Activated T-cell treated with anti-CD3 and anti-CD28 coated beads, Interleukin-2, amount 50 U/mL, for 72 hours (primary cell): Measurements from ENCODE around the gene GTF3A. TPM values are rescaled to one million over a fixed set of nuclear protein-coding genes. Genes with fewer than 3 reads are reported as not detected.
A peak's percentile ranks its signal among the peaks of the same experiment; 100 is the strongest.
"Not testable (repeated sequence)": the region's sequence is repeated elsewhere in the genome, so short reads cannot be mapped to it uniquely, and the experiment has no call there.

Experiments used
- ATAC-seq, 2 donors: fragments of 150-1000 bp; cut with Tn5 transposase; replicated peaks in 1 of 2; 2 replicates each; pipeline ENCODE4 v1.10.0; 2021; ENCODE audit warnings: moderate library complexity in 2 of 2, mild to moderate bottlenecking in 1 of 2
- DNase-seq, 2 donors: peaks; one replicate each; pipeline ENCODE4 v3.0.0; 2021 to 2022; ENCODE audit warnings: mixed read lengths in 1 of 2
- H3K27ac Mint-ChIP-seq: one replicate; pipeline ENCODE4 v1.8.0; 2022; ENCODE audit warnings: mild to moderate bottlenecking, moderate library complexity, mixed read lengths
- H3K27me3 Mint-ChIP-seq: one replicate; pipeline ENCODE4 v1.8.0; 2022; ENCODE audit warnings: low read depth, mixed read lengths
- H3K36me3 Mint-ChIP-seq, 2 donors: one replicate each; pipeline ENCODE4 v1.8.0; 2022; ENCODE audit warnings: mixed read lengths in 2 of 2, mild to moderate bottlenecking in 1 of 2; ENCODE audit not compliant: insufficient read depth in 2 of 2
- H3K4me1 Mint-ChIP-seq: one replicate; pipeline ENCODE4 v1.8.0; 2022; ENCODE audit warnings: low read depth, mixed read lengths
- H3K4me3 Mint-ChIP-seq, 2 donors: one replicate each; pipeline ENCODE4 v1.8.0; 2022; ENCODE audit warnings: mild to moderate bottlenecking in 2 of 2, mixed read lengths in 2 of 2, moderate library complexity in 2 of 2
- H3K9me3 Mint-ChIP-seq, 2 donors: one replicate each; pipeline ENCODE4 v1.8.0; 2022; ENCODE audit warnings: mixed read lengths in 2 of 2
- total RNA-seq, 2 donors: library from RNA; stranded (reverse); gene quantifications; one replicate each; pipeline ENCODE4 v1.2.3, GENCODE V29; 2022

GTF3A gene
- total RNA-seq, 2 donors from 2014 or later = 188 to 237 TPM

DNA sequence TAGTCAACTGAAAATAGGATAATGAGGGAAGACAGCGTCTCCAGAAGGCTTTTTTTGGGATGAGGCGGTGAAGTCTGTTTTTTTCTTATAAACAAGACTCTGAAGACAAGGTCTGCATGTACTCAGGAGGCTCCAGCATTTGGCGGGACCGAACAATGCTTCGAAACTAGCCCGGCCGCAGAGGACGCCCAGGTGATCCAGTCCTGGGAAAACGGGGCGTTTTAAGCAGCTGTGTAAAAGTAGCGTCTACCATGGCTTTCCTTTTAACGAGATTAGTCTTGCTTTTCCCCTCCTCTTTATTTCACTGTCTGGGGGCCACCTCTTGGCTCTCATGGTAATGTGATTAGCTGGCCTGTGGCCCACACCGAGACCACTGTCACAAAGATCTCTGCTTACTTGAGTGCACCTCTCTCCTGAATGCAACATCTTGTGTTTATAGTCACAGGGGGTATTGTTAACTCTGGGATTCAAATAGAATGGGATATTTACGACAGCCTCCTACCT lies 29.4 kb upstream of the GTF3A start:
- DNase-seq (no peak), ATAC-seq (no peak)
- no peaks in the 10 kb centered on the region for H3K9me3 Mint-ChIP-seq
- H3K4me1 Mint-ChIP-seq = no peaks in the 10 kb centered on the region
- H3K27me3 Mint-ChIP-seq = no peaks in the 10 kb centered on the region
- H3K27ac Mint-ChIP-seq = no peak overlapping the region
- H3K4me3 Mint-ChIP-seq = no peak overlapping the region
- H3K36me3 Mint-ChIP-seq = no peaks in the 10 kb centered on the region

DNA sequence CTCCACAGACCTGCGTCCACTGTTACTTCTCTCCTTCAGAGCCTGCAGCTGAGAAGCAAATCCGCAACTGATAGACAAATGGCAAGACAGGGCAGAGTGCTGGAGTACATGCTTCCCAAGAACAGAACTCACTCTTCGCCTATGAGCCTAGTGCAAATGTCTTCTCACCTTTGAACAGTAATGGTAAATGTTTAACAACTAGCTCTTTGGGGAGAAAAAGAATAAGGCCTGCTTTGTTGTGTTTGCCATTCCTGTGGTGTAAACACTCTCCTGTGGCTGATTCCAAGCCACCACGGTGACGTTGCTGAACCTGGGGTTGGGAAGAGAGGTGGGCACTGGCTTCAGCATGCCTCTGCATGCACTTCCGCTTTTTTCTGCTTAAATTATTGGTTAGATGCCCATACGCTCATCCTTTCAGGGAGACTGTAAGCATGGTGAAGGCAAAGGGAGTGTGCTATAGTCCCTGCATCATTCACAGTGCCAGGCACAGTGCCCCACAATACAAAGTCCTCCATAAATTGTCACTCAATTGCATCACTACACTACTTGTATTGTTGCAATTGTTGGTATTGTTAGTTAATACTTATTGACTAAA lies 28.1 kb upstream of the GTF3A start:
- ATAC-seq (no peak), DNase-seq (no peak)
- Mint-ChIP-seq H3K4me1 (no peaks in the 10 kb centered on the region), H3K9me3 (no peaks in the 10 kb centered on the region), H3K4me3 (no peak overlapping the region), H3K36me3 (no peaks in the 10 kb centered on the region), H3K27ac (no peak overlapping the region), H3K27me3 (no peaks in the 10 kb centered on the region)

DNA sequence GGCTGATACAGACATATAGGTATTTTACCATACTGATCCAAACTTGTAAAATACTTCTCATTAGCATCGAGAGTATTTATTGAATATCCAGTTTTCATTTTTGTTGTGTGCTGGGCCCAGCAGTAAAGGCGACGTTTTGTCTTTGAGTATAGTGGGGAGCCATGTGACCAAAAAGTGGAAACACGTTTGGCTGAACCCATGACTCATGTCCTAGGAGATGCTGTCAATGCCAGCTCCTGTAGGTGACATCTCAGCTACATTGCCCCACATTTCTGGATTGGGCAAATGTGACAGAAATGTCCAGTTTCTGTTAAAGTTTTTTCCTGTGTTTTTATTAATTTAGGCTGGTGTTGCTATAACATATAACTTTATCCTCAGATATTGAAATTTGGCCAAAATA lies 26.1 kb upstream of the GTF3A start:
- peaks cover 2% of the 10 kb centered on the region for H3K4me1 Mint-ChIP-seq
- no peak for ATAC-seq
- DNase-seq = no peak
- H3K4me3 Mint-ChIP-seq = no peak overlapping the region
- H3K9me3 Mint-ChIP-seq = no peaks in the 10 kb centered on the region
- no peaks in the 10 kb centered on the region for H3K27me3 Mint-ChIP-seq
- H3K36me3 Mint-ChIP-seq = no peaks in the 10 kb centered on the region
- H3K27ac Mint-ChIP-seq = no peak overlapping the region

DNA sequence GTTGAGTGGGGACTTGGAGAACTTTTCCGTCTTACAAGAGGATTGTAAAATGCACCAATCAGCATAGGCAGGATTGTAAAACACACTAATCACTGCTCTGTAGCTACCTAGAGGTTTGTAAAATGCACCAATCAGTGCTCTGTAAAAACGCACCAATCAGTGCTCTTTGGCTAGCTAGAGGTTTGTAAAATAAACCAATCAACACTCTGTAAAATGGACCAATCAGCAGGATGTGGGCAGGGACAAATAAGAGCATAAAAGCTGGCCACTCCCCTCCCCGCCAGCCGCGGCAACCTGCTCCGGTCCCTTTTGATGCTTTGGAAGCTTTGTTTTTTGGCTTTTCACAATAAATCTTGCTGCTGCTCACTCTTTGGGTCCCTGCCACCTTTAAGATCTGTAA lies 24.0 kb upstream of the GTF3A start:
- ATAC-seq, H3K27me3 Mint-ChIP-seq, H3K27ac Mint-ChIP-seq, H3K9me3 Mint-ChIP-seq, DNase-seq, H3K4me1 Mint-ChIP-seq, H3K36me3 Mint-ChIP-seq, H3K4me3 Mint-ChIP-seq: not testable (repeated sequence)

DNA sequence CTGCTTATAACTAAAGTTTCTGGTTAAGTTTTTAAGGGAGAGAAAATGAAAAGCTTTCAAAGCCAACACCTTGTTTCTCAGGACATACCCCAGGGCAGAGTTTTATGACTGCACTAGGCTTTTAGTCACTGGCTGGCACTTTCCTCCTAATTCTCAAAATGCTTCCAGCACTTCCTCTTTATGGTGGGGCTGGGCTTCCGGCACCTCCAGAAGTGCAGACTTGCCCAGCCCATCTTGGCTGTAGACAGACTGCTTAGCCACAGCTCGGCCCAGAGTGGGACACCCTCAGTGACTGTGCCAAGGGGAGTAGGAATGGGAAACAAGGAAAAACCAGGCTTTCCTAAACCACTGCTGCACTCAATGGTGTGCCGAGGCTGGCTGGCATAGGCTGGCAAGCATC lies 23.2 kb upstream of the GTF3A start:
- Mint-ChIP-seq H3K36me3 (no peaks in the 10 kb centered on the region), H3K9me3 (no peaks in the 10 kb centered on the region), H3K27ac (no peak overlapping the region), H3K4me1 (peaks cover 8% of the 10 kb centered on the region), H3K4me3 (no peak overlapping the region), H3K27me3 (no peaks in the 10 kb centered on the region)
- no peak for ATAC-seq
- no peak for DNase-seq

DNA sequence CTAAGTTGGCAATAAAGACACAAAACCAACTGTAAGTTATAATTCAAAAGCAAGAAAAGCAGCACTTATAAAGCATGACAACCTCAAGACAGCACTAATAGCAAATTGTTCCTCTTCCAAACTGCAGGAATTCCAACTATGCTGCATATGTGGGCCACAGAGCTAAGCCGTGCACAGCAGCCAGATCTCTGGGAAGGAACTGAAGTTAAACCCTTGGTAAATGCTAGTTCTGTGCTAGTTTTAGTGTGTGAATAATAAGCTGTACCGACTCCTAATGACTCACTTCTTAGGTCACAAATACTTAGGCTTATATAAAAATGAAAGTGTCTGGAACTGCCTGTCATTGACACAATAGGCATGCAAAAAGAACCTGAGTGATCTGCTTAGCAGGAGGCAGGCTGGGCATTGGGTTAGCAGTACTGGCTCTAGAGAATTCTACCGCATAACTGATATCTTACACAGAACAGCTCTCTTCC lies 21.2 kb upstream of the GTF3A start:
- no peak for DNase-seq
- Mint-ChIP-seq H3K9me3 (no peaks in the 10 kb centered on the region), H3K36me3 (no peaks in the 10 kb centered on the region)

DNA sequence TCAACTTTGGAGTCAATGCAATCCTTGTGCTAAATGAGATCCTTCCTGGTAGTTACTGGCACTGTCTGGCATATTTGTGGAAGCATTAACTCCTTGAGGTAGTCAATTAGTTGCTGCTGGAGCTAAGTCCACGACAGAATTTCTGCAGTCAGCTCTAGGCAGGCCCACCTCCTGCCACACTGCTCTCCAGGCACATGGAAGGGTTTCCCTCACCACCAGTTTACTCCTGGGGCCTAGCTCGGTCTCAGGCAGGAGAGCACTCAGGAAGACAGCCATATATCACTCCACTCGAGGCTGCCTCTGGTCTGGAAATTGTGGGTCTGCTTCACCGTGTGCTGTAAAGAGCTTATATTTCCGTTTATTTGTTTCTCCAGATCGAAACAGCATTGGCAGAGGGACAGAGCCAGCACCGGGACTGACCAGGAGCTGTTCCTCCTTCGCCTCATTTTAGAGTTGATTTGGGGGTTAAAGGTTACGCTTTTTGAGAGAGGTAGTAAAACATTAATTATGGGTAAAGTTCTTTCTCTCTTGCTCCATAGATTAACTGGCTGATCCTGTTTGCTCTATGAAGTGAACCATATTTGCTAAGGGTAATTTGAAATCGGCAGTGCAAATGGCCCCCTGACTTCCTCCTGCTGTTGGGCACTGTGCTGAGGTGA lies 20.6 kb upstream of the GTF3A start:
- ATAC-seq (no peak), DNase-seq (no peak)
- Mint-ChIP-seq H3K27me3 (peaks cover under 1% of the 10 kb centered on the region), H3K27ac (no peak overlapping the region), H3K36me3 (no peaks in the 10 kb centered on the region), H3K4me1 (peaks cover 13% of the 10 kb centered on the region), H3K9me3 (no peaks in the 10 kb centered on the region), H3K4me3 (no peak overlapping the region)

More for the DNA sequence above, 21.2 kb upstream of the GTF3A start:
- ATAC-seq = peak; percentile 78 to 84
- no peak overlapping the region for H3K27ac Mint-ChIP-seq
- no peak overlapping the region for H3K4me3 Mint-ChIP-seq
- peaks cover 13% of the 10 kb centered on the region for H3K4me1 Mint-ChIP-seq
- no peaks in the 10 kb centered on the region for H3K27me3 Mint-ChIP-seq

DNA sequence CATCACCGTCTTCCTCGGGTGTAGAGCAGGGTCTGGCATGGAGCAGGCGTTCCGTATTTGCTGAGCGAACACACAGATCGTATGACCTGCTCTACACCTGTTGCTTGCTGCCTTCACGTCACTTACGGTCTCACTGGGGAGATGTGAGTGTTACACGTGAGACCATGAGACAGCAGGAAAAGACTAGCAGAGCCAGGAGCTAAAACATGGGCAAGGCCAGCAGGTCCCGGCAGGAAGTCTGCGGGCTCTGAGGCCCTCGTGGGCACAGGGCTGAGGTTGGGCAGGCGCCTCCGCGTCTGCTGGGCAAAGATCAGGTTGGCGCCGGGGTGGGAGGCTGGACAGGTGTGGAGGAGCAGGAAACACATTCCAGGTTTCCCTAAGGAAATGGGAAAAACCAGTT lies 19.7 kb upstream of the GTF3A start:
- ATAC-seq (no peak), DNase-seq (no peak)
- Mint-ChIP-seq H3K36me3 (no peaks in the 10 kb centered on the region), H3K27me3 (peaks cover 9% of the 10 kb centered on the region), H3K27ac (no peak overlapping the region), H3K4me1 (peaks cover 13% of the 10 kb centered on the region), H3K9me3 (no peaks in the 10 kb centered on the region), H3K4me3 (no peak overlapping the region)

DNA sequence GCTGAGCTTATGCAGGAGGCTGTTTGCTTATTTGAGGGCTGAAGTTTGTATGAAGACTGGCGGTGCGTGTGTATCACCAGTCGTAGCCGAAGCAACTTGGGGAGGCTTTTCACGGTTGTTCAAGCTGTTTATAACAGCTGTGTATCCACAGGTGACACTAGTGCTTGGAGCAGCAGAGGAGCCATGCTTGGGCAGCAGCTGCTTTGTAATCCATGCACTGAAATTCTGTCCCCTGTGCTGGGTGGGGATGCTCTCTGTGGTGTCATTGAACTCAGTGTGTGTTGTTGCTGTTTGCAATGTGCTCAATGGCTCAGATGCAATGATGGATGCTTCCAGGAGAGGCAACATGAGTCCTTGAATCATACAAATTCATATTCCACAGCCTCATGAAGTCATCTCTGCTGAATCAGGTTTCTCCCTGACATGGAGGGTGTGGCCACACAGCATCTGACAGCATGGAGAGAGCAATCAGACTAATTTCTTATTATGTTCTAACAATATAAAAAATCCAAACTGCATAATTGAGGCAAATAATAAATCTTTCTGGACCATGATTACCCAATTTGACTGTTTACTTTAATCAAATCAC lies 18.8 kb upstream of the GTF3A start:
- H3K4me3 Mint-ChIP-seq = no peak overlapping the region
- H3K9me3 Mint-ChIP-seq = no peaks in the 10 kb centered on the region
- H3K27me3 Mint-ChIP-seq = peaks cover 9% of the 10 kb centered on the region
- H3K4me1 Mint-ChIP-seq = peaks cover 13% of the 10 kb centered on the region
- no peak overlapping the region for H3K27ac Mint-ChIP-seq
- no peak for DNase-seq
- peak in 1 of 2 donors; percentile 29 for ATAC-seq
- no peaks in the 10 kb centered on the region for H3K36me3 Mint-ChIP-seq

DNA sequence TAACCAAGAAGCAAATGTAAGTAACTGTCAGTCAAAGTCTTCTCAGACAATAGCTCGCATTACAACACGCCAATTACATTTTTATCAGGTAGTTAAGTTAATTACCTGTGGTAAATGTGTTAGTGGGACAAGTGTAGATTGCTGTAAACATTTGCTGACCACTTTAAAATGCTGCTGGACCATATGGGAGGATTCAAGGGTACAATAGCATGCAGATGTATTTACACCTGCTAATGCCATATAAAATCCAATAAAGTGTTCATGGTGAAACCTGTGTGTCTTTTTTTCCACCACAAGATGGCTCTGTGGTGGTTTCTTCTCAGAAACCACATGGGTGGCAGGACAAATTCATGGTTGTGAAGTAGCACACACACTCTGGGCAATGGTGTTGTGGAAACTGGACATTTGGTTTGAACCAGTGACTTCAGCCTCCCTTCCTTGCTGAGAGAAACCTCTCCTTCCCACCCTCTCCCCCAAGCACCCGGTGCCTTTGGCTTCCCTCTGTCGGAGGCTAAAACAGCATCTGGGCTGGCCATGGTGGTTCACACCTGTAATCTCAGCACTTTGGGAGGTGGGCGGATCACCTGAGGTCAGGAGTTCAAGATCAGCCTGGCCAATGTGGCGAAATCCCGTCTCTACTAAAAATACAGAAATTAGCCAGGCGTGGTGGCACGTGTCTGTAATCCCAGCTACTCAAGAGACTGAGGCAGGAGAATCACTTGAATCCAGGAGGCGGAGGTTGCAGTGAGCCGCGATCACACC lies 18.1 kb upstream of the GTF3A start:
- H3K4me3 Mint-ChIP-seq = no peak overlapping the region
- DNase-seq = peak; percentile 31 to 48
- H3K36me3 Mint-ChIP-seq = no peaks in the 10 kb centered on the region
- peak; percentile 67 to 72 for ATAC-seq
- peaks cover 13% of the 10 kb centered on the region for H3K4me1 Mint-ChIP-seq
- peaks cover 9% of the 10 kb centered on the region for H3K27me3 Mint-ChIP-seq
- no peaks in the 10 kb centered on the region for H3K9me3 Mint-ChIP-seq
- H3K27ac Mint-ChIP-seq = no peak overlapping the region

DNA sequence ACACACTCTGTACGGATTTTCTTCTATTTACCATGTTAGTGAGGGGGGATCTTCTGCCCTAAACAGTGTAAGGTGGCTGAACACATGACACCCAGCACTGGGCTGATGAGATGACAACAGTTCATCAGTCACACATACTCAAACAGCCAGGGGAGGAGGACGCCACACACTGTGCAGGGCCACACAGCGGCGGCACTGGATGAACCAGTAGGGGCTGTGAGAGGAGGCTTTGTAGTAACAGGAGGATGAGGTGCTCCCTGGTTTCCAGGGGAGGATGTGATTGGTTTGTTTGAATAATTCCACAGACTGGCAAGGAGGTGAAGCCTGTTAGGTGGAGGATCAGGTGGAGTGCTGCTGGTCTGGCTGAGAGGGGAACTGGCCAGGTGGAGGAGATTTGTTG lies 16.3 kb upstream of the GTF3A start:
- ATAC-seq (no peak), DNase-seq (no peak)
- Mint-ChIP-seq H3K27ac (no peak overlapping the region), H3K4me1 (peaks cover 13% of the 10 kb centered on the region), H3K9me3 (no peaks in the 10 kb centered on the region), H3K27me3 (peaks cover 17% of the 10 kb centered on the region), H3K4me3 (no peak overlapping the region), H3K36me3 (no peaks in the 10 kb centered on the region)

DNA sequence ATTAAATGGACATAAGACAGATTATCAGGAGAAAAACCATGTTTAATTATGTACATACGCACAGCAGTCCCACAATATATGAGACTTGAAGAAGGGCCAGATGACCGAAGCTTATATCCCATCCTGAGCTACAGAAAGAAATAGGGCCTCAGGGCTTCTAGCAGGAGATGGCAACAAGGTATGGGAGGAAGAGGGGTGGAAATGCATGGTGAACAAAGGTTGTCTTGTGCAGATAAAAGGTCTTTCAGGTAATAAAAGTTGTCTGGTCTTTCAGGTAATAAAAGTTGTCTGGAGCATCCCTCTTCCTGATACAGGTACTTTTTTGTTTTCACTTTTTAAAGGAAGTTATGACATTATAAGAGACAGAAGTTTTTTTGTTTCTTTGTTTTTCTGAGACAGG lies 15.4 kb upstream of the GTF3A start:
- DNase-seq (no peak), ATAC-seq (no peak)
- Mint-ChIP-seq H3K4me3 (no peak overlapping the region), H3K36me3 (no peaks in the 10 kb centered on the region), H3K9me3 (no peaks in the 10 kb centered on the region), H3K4me1 (peaks cover 5% of the 10 kb centered on the region), H3K27ac (no peak overlapping the region), H3K27me3 (peaks cover 17% of the 10 kb centered on the region)

DNA sequence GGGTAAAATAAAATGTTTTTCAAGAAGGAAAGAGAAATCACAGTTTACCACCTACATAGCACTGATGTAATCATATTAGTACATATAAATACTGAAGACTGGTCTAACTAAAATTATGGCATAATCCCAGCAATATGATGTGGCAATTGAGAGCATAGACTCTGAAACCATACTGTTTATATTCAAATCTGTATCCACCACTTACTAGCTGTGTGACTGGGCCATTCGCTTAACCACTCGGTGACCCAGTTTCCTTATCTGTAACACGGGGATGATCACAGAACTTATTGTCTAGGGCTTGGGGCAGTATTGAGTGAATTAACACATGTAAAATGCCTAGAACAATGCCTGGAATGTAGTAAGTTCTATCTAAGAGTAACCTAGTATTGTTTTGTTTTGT lies 13.1 kb upstream of the GTF3A start:
- no peak for DNase-seq
- Mint-ChIP-seq H3K9me3 (no peaks in the 10 kb centered on the region), H3K27ac (no peak overlapping the region), H3K36me3 (no peaks in the 10 kb centered on the region), H3K4me1 (peaks cover 4% of the 10 kb centered on the region), H3K27me3 (peaks cover 23% of the 10 kb centered on the region), H3K4me3 (no peak overlapping the region)
- ATAC-seq = peak in 1 of 2 donors; percentile 75
